HEK293 (cell line): ENCODE measurements around the gene CEP20.

ENCODE experiments used
- CTCF ChIA-PET: fragments of 350-600 bp; formaldehyde crosslinking; extraction: SDS; loops from one replicate; lab custom pipeline; 2021; ENCODE audit warnings: antibody characterized with exemption; lab: Yijun Ruan, JAX
- POLR2A ChIA-PET: fragments of 300-600 bp; formaldehyde crosslinking; extraction: SDS; loops from one replicate; lab custom pipeline; 2020; ENCODE audit warnings: antibody characterized with exemption, inconsistent platforms; lab: Yijun Ruan, JAX
- H3K27ac ChIP-seq: fragments of 200-500 bp; sonication (Bioruptor generic); 2 replicates; pipeline ENCODE4 v1.5.1; 2014; ENCODE audit warnings: low read depth, low read length, control low read depth, inconsistent platforms; ENCODE audit errors: extremely low read depth
- H3K36me3 ChIP-seq, 2 experiments: fragments of 200-500 bp in 1 of 2; sonication (Bioruptor generic) in 1 of 2; 1 replicate in 1 of 2; 2 replicates in 1 of 2; pipeline ENCODE4 v1.5.1; 2014 to 2017; ENCODE audit warnings: inconsistent platforms in 2 of 2, low read length in 2 of 2; ENCODE audit not compliant: control insufficient read depth in 2 of 2, insufficient read depth in 1 of 2
- H3K4me1 ChIP-seq: fragments of 200-500 bp; sonication (Bioruptor generic); 2 replicates; pipeline ENCODE4 v1.5.1; 2014; ENCODE audit warnings: mild to moderate bottlenecking, low read length, inconsistent platforms; ENCODE audit not compliant: control insufficient read depth, insufficient read depth
- H3K4me3 ChIP-seq: 2 replicates; pipeline ENCODE4 v1.5.1; 2011; ENCODE audit warnings: low read depth, mild to moderate bottlenecking, control low read depth, low read length, moderate library complexity
- H3K9me3 ChIP-seq: fragments of 200-500 bp; sonication (Bioruptor generic); 2 replicates; pipeline ENCODE4 v1.5.1; 2014; ENCODE audit warnings: low read depth, low read length, inconsistent platforms; ENCODE audit not compliant: control insufficient read depth, insufficient read depth
- GLIS1 ChIP-seq: fragments of 450-650 bp; formaldehyde crosslinking; IDR thresholded peaks from 2 replicates; pipeline ENCODE4 v1.5.1; 2016; ENCODE audit warnings: missing biosample characterization, missing genetic modification characterization
- KLF1 ChIP-seq: fragments of 450-650 bp; formaldehyde crosslinking; IDR thresholded peaks from 2 replicates; pipeline ENCODE4 v1.5.1; 2016; ENCODE audit warnings: missing biosample characterization, missing genetic modification characterization
- SALL2 ChIP-seq: fragments of 450-650 bp; formaldehyde crosslinking; IDR thresholded peaks from 2 replicates; pipeline ENCODE4 v1.5.0; 2017; ENCODE audit warnings: missing biosample characterization, mild to moderate bottlenecking, missing genetic modification characterization, borderline replicate concordance
- TRIM28 ChIP-seq: IDR thresholded peaks from 2 replicates; pipeline ENCODE4 v1.6.1; 2011; ENCODE audit warnings: low read length, control low read depth, borderline replicate concordance
- ZBTB1 ChIP-seq: fragments of 450-650 bp; formaldehyde crosslinking; IDR thresholded peaks from 2 replicates; pipeline ENCODE4 v1.5.1; 2016; ENCODE audit warnings: missing biosample characterization, missing genetic modification characterization
- ZBTB17 ChIP-seq: fragments of 450-650 bp; formaldehyde crosslinking; IDR thresholded peaks from 2 replicates; pipeline ENCODE4 v1.5.1; 2016; ENCODE audit warnings: missing biosample characterization, missing genetic modification characterization
- ZFP37 ChIP-seq: fragments of 450-650 bp; formaldehyde crosslinking; IDR thresholded peaks from 2 replicates; pipeline ENCODE4 v1.5.1; 2016; ENCODE audit warnings: missing biosample characterization, missing genetic modification characterization
- ZNF174 ChIP-seq: fragments of 450-650 bp; formaldehyde crosslinking; IDR thresholded peaks from 2 replicates; pipeline ENCODE4 v1.5.0; 2017; ENCODE audit warnings: missing biosample characterization, mild to moderate bottlenecking, missing genetic modification characterization
- ZNF211 ChIP-seq: fragments of 450-650 bp; formaldehyde crosslinking; IDR thresholded peaks from 2 replicates; pipeline ENCODE4 v1.5.1; 2016; ENCODE audit warnings: low read depth, missing biosample characterization, missing genetic modification characterization
- ZNF266 ChIP-seq: fragments of 450-650 bp; formaldehyde crosslinking; IDR thresholded peaks from 2 replicates; pipeline ENCODE4 v1.5.1; 2016; ENCODE audit warnings: missing biosample characterization, missing genetic modification characterization, low read depth
- ZNF292 ChIP-seq: fragments of 450-650 bp; formaldehyde crosslinking; IDR thresholded peaks from 2 replicates; pipeline ENCODE4 v1.5.1; 2016; ENCODE audit warnings: low read depth, missing biosample characterization, missing genetic modification characterization, borderline replicate concordance
- ZNF354C ChIP-seq: fragments of 450-650 bp; formaldehyde crosslinking; IDR thresholded peaks from 2 replicates; pipeline ENCODE4 v1.5.1; 2016; ENCODE audit warnings: missing biosample characterization, missing genetic modification characterization, low read depth, borderline replicate concordance
- ZNF571 ChIP-seq: fragments of 450-650 bp; formaldehyde crosslinking; IDR thresholded peaks from 2 replicates; pipeline ENCODE4 v1.5.0; 2017; ENCODE audit warnings: missing biosample characterization, missing genetic modification characterization
- ZNF626 ChIP-seq: fragments of 450-650 bp; sonication (Bioruptor Pico); formaldehyde crosslinking; IDR thresholded peaks from 2 replicates; pipeline ENCODE4 v1.5.1; 2018; ENCODE audit warnings: missing biosample characterization, missing genetic modification characterization, inconsistent platforms
- ZNF843 ChIP-seq: fragments of 450-650 bp; formaldehyde crosslinking; IDR thresholded peaks from 2 replicates; pipeline ENCODE4 v1.5.1; 2016; ENCODE audit warnings: missing biosample characterization, missing genetic modification characterization
- TF ChIP-seq, protein P1 (sequence below): fragments of 450-650 bp; formaldehyde crosslinking; IDR thresholded peaks from 2 replicates; pipeline ENCODE4 v1.5.1; 2016; ENCODE audit warnings: missing biosample characterization, missing genetic modification characterization
- TF ChIP-seq, protein P2 (sequence below): IDR thresholded peaks from 2 replicates; pipeline ENCODE4 v1.6.1; 2011; ENCODE audit warnings: mild to moderate bottlenecking, low read depth, low read length, borderline replicate concordance
- TF ChIP-seq, protein P3 (sequence below): fragments of 450-650 bp; formaldehyde crosslinking; IDR thresholded peaks from 2 replicates; pipeline ENCODE4 v1.5.1; 2016; ENCODE audit warnings: missing biosample characterization, missing genetic modification characterization
- TF ChIP-seq, protein P4 (sequence below): fragments of 450-650 bp; formaldehyde crosslinking; IDR thresholded peaks from 2 replicates; pipeline ENCODE4 v1.5.1; 2016; ENCODE audit warnings: missing biosample characterization, missing genetic modification characterization

Gene CEP20

DNA sequence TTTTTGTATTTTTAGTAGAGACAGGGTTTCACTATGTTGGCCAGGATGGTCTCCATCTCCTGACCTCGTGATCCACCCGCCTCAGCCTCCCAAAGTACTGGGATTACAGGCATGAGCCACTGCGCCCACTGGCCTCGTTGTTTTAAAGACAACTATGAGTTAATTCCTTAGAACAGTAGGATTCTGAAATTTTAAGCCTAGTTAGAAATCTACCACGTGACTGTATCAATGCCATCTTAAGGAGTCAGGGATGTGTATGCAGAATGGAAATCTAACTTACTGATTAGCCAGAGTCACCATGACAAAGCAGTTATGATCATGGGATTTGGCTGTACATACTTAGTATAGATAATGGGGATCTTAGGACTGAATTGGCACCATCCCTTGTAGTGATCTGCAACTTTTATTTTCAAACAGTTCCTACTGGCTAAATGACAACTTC, 2.8 kb downstream of the CEP20 start (continued):
- TF ChIP-seq ZNF354C (tag by site-specific recombination), result no peak

DNA sequence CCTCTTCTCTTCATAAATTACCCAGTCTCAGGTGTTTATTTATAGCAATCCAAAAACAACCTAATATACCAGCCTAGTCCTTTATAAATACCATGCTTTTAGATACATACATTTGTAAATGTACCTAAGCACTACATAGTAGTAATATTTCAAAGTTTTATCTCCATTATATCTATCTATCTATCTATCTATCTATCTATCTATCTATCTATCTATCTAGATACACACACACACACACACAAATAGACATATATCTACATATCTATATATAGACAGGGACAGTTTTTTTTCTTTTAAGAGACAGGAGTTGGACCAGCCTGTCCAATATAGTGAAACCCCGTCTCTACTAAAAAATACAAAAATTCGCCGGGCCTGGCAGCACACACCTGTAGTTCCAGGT, 5.8 kb downstream of the CEP20 start:
- H3K9me3 ChIP-seq, result no peaks in the 10 kb centered on the region
- no peak overlapping the region for H3K4me3 ChIP-seq
- no peak for TF ChIP-seq ZNF174 (tag by site-specific recombination)
- no peak for TF ChIP-seq ZNF292 (tag by site-specific recombination)
- TF ChIP-seq ZNF266, result no peak
- no peak for TF ChIP-seq ZNF843 (tag by site-specific recombination)
- TF ChIP-seq SALL2 (tag by site-specific recombination), result no peak
- TF ChIP-seq ZNF211 (tag by site-specific recombination), result no peak
- TF ChIP-seq GLIS1 (tag by site-specific recombination), result no peak
- no peak for TF ChIP-seq ZNF571
- no peak for TF ChIP-seq TRIM28
- TF ChIP-seq ZNF626 (tag by site-specific recombination), result no peak
- TF ChIP-seq, protein P1, sequence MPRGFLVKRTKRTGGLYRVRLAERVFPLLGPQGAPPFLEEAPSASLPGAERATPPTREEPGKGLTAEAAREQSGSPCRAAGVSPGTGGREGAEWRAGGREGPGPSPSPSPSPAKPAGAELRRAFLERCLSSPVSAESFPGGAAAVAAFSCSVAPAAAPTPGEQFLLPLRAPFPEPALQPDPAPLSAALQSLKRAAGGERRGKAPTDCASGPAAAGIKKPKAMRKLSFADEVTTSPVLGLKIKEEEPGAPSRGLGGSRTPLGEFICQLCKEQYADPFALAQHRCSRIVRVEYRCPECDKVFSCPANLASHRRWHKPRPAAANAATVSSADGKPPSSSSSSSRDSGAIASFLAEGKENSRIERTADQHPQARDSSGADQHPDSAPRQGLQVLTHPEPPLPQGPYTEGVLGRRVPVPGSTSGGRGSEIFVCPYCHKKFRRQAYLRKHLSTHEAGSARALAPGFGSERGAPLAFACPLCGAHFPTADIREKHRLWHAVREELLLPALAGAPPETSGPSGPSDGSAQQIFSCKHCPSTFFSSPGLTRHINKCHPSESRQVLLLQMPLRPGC (tag by site-specific recombination), result no peak
- TF ChIP-seq ZBTB17, result no peak
- TF ChIP-seq, protein P2, sequence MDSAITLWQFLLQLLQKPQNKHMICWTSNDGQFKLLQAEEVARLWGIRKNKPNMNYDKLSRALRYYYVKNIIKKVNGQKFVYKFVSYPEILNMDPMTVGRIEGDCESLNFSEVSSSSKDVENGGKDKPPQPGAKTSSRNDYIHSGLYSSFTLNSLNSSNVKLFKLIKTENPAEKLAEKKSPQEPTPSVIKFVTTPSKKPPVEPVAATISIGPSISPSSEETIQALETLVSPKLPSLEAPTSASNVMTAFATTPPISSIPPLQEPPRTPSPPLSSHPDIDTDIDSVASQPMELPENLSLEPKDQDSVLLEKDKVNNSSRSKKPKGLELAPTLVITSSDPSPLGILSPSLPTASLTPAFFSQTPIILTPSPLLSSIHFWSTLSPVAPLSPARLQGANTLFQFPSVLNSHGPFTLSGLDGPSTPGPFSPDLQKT, result no peak
- no peak for TF ChIP-seq ZBTB1 (tag by site-specific recombination)
- no peak for TF ChIP-seq KLF1 (tag by site-specific recombination)
- TF ChIP-seq ZFP37 (tag by site-specific recombination), result no peak
- TF ChIP-seq, all 188 proteins: peak for 0
- H3K4me1 ChIP-seq, result no peaks in the 10 kb centered on the region
- H3K27ac ChIP-seq, result no peak overlapping the region
- ChIA-PET POLR2A (no interaction called here), CTCF (interaction anchor here (0.7 kb wide), 1 partner anchor 28 kb away, joined by 4 read pairs; no protein-coding TSS in a partner anchor)
- peaks cover 15 to 26% of the 10 kb centered on the region in 2 experiments; a peak in 2 of 3 replicates for H3K36me3 ChIP-seq

DNA sequence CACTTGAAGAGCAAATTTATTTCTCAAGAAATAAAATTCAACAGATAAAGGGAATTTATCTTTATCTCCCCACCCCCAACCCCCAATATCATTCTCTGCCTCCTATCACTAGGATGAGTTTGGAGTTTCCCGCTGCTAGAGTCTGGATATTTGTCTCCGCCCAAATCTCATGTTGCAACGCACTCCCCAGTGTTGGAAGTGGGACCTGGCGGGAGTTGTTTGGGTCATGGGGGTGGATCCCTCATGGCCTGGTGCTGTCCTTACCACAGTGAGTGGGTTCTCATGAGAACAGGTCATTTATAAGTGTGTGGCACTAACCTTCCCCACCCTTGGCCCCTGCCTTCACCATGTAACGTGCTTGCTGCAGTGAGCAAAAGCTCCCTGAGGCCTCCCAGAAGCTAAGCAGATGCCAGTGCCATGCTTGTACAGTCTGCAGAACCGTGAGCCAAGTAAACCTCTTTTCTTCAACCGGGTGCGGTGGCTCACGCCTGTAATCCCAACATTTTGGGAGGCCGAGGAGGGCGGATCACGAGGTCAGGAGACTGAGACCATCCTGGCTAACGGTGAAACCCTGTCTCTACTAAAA, 6.5 kb downstream of the CEP20 start:
- ChIA-PET POLR2A (no interaction called here), CTCF (no interaction called here)
- peaks cover 16 to 26% of the 10 kb centered on the region in 2 experiments; a peak in 2 of 3 replicates for H3K36me3 ChIP-seq

More for the DNA sequence above, 6.5 kb downstream of the CEP20 start:
- Histone ChIP-seq H3K27ac (no peak overlapping the region), H3K9me3 (no peaks in the 10 kb centered on the region), H3K4me1 (no peaks in the 10 kb centered on the region), H3K4me3 (no peak overlapping the region)
- TF ChIP-seq, protein P3, sequence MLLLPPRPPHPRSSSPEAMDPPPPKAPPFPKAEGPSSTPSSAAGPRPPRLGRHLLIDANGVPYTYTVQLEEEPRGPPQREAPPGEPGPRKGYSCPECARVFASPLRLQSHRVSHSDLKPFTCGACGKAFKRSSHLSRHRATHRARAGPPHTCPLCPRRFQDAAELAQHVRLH (tag by site-specific recombination), result no peak
- TF ChIP-seq, protein P4, sequence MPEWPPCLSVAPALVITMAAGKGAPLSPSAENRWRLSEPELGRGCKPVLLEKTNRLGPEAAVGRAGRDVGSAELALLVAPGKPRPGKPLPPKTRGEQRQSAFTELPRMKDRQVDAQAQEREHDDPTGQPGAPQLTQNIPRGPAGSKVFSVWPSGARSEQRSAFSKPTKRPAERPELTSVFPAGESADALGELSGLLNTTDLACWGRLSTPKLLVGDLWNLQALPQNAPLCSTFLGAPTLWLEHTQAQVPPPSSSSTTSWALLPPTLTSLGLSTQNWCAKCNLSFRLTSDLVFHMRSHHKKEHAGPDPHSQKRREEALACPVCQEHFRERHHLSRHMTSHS (tag by site-specific recombination), result no peak
